SU-DHL-6 (cell line): ENCODE results near the gene UTS2B.

Experiments
- H2AFZ ChIP-seq: fragments of 200-600 bp; sonication (generic); 2 replicates; pipeline ENCODE4 v1.6.1; 2014; ENCODE audit warnings: low read depth, mild to moderate bottlenecking, moderate library complexity, mixed read lengths, antibody characterized with exemption, low read length; ENCODE audit not compliant: severe bottlenecking
- H3F3A ChIP-seq: fragments of 200-600 bp; shearing (Covaris generic); 2 replicates; pipeline ENCODE4 v1.6.0; 2016; ENCODE audit warnings: antibody characterized with exemption, mild to moderate bottlenecking; ENCODE audit not compliant: insufficient read depth
- H3K27ac ChIP-seq: fragments of 200-600 bp; sonication (generic); 2 replicates; pipeline ENCODE4 v1.5.1; 2016; ENCODE audit warnings: low read depth, mild to moderate bottlenecking, low read length, moderate library complexity, mixed read lengths
- H3K27me3 ChIP-seq: fragments of 200-600 bp; sonication (generic), shearing (Covaris generic); 2 replicates; pipeline ENCODE4 v1.6.0; 2014; ENCODE audit warnings: mild to moderate bottlenecking, low read length
- H3K36me3 ChIP-seq: fragments of 200-600 bp; sonication (generic); 2 replicates; pipeline ENCODE4 v1.6.1; 2014; ENCODE audit warnings: mild to moderate bottlenecking, low read length, mixed read lengths
- H3K4me2 ChIP-seq: fragments of 300-600, 200-600 bp; shearing (Covaris generic), sonication (generic); 2 replicates; pipeline ENCODE4 v1.6.0; 2014; ENCODE audit warnings: low read length, low read depth, mild to moderate bottlenecking; ENCODE audit not compliant: poor library complexity, severe bottlenecking
- H3K4me3 ChIP-seq: fragments of 200-600 bp; sonication (generic); 2 replicates; pipeline ENCODE4 v1.5.1; 2014; ENCODE audit warnings: antibody characterized with exemption, low read length, mild to moderate bottlenecking, mixed read lengths; ENCODE audit not compliant: insufficient read depth, poor library complexity, severe bottlenecking
- H3K79me2 ChIP-seq: fragments of 200-600 bp; sonication (generic); 2 replicates; pipeline ENCODE4 v1.6.1; 2014; ENCODE audit warnings: mild to moderate bottlenecking, low read length, moderate library complexity; ENCODE audit not compliant: insufficient read depth
- H3K9ac ChIP-seq: fragments of 200-600 bp; sonication (generic); 2 replicates; pipeline ENCODE4 v1.7.0; 2014; ENCODE audit warnings: mild to moderate bottlenecking, low read length
- H3K9me2 ChIP-seq: fragments of 200-600 bp; sonication (generic); replicated peaks from 2 replicates; pipeline ENCODE4 v1.6.1; 2014; ENCODE audit warnings: low read length; ENCODE audit not compliant: insufficient read depth
- H3K9me3 ChIP-seq: fragments of 200-600 bp; sonication (generic); 2 replicates; pipeline ENCODE4 v1.6.1; 2014; ENCODE audit warnings: low read length, mixed read lengths; ENCODE audit not compliant: insufficient read depth
- H4K20me1 ChIP-seq: fragments of 200-600 bp; sonication (generic); 2 replicates; pipeline ENCODE4 v1.6.1; 2014; ENCODE audit warnings: low read depth, mild to moderate bottlenecking, antibody characterized with exemption, low read length, moderate library complexity, mixed read lengths
- EZH2phosphoT487 ChIP-seq: fragments of 200-600 bp; sonication (generic), shearing (Covaris generic); conservative IDR thresholded peaks from 2 replicates; pipeline ENCODE4 v1.6.1; 2018; ENCODE audit warnings: mild to moderate bottlenecking, antibody characterized with exemption, low read length, moderate library complexity, mixed read lengths
- TF ChIP-seq, protein P1 (sequence below): fragments of 200-600 bp; sonication (generic); IDR thresholded peaks from one replicate; pipeline ENCODE4 v1.5.1; 2017; ENCODE audit warnings: antibody characterized with exemption, mild to moderate bottlenecking, low read length, moderate library complexity; ENCODE audit not compliant: insufficient read depth, poor library complexity, severe bottlenecking

The UTS2B gene

DNA sequence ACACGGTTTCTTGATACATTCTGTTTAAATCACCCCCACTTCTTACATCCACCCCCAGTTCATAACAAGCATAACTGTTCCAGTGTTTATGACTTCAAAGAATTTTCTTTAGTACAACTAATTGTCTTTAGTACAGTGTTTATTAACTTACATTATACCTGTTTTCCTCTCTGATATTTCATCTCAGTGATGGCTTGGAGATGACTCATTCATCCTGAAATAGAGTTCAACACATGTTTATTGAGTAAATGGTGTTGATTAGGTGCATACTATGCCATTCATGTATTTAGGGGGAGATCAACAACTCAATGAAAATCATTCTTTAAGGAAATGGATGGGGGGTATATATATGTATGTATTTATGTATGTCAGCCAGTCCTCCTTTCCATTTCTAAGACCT lies 21.7 kb upstream of the UTS2B start:
- Histone ChIP-seq H3K79me2 (no peaks in the 10 kb centered on the region), H3K9me3 (no peaks in the 10 kb centered on the region), H3K27ac (no peak overlapping the region), H3K4me3 (no peak overlapping the region), H3K36me3 (no peaks in the 10 kb centered on the region), H4K20me1 (0 out of 2 replicates have a peak, but pooled peaks cover 10% of the 10 kb centered on the region), H3K4me2 (no peak overlapping the region), H2AFZ (no peak overlapping the region), H3K27me3 (no peaks in the 10 kb centered on the region), H3F3A (no peaks in the 10 kb centered on the region), H3K9ac (no peak overlapping the region), H3K9me2 (no peaks in the 10 kb centered on the region)
- TF ChIP-seq, protein P1, sequence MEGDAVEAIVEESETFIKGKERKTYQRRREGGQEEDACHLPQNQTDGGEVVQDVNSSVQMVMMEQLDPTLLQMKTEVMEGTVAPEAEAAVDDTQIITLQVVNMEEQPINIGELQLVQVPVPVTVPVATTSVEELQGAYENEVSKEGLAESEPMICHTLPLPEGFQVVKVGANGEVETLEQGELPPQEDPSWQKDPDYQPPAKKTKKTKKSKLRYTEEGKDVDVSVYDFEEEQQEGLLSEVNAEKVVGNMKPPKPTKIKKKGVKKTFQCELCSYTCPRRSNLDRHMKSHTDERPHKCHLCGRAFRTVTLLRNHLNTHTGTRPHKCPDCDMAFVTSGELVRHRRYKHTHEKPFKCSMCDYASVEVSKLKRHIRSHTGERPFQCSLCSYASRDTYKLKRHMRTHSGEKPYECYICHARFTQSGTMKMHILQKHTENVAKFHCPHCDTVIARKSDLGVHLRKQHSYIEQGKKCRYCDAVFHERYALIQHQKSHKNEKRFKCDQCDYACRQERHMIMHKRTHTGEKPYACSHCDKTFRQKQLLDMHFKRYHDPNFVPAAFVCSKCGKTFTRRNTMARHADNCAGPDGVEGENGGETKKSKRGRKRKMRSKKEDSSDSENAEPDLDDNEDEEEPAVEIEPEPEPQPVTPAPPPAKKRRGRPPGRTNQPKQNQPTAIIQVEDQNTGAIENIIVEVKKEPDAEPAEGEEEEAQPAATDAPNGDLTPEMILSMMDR = no peak
- no peak for TF ChIP-seq EZH2phosphoT487

DNA sequence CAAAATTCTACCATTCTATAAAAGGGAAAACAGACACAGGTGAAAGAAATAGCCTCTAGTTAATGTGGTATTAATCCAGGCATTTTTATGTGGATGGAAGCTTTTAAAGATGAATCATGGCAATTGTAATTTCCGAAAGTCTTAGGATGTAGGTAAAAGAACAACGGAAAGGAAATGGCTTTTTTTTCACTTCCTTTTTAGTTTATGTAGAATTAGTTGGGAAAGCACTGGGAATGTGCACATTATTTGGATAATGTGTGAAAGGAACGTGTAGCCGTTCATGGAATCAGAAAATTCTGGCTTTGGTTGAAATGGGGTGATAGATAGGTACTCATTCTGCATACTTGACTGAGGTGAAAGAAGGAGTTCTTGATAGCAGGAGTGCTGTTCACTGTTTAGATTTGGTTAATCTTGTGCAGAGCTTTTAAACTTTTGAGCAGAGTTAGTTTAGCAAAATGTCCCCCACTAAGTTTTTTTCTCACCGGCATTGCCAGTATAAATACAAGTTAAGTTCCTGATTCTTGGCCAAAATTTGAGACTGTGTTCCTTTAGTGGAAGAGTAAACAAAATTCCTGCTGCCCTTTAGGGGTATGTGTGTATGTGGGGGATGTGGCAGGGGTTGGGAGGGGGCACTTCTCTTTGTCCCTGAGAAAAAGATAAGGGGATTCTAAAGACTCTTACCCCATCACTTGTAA lies 20.2 kb upstream of the UTS2B start:
- TF ChIP-seq, protein P1 = no peak
- no peak for TF ChIP-seq EZH2phosphoT487
- H3K79me2 ChIP-seq = no peaks in the 10 kb centered on the region
- H3K4me3 ChIP-seq = no peak overlapping the region
- no peaks in the 10 kb centered on the region for H3K9me2 ChIP-seq
- no peak overlapping the region for H2AFZ ChIP-seq
- 0 out of 2 replicates have a peak, but pooled peaks cover 9% of the 10 kb centered on the region for H4K20me1 ChIP-seq
- no peak overlapping the region for H3K9ac ChIP-seq
- H3K4me2 ChIP-seq = no peak overlapping the region
- no peaks in the 10 kb centered on the region for H3K27me3 ChIP-seq
- no peak overlapping the region for H3K27ac ChIP-seq
- H3F3A ChIP-seq = no peaks in the 10 kb centered on the region
- no peaks in the 10 kb centered on the region for H3K9me3 ChIP-seq
- no peaks in the 10 kb centered on the region for H3K36me3 ChIP-seq

DNA sequence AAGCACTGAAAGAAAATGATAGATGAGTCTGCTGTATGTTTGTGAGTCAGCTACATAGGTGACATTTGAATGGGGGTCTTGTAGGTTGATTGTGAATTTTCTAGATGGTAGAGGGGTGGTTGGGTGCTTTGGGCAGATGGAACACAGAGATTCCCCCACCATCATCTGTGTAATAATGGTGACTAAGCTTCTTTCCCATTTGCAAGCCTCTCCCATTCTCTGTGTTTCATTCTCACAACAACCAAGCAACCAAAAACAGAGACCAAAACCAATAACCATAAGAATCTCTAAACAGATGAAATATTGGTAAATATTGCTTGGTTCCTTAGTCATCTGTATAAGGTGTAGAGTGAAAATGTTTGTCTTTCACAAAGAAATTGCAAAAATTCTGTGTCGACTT lies 17.8 kb upstream of the UTS2B start:
- H3K9me2 ChIP-seq = no peaks in the 10 kb centered on the region
- TF ChIP-seq, protein P1 = no peak
- TF ChIP-seq EZH2phosphoT487 = no peak
- no peaks in the 10 kb centered on the region for H3F3A ChIP-seq
- no peaks in the 10 kb centered on the region for H3K9me3 ChIP-seq
- no peak overlapping the region for H3K9ac ChIP-seq
- no peaks in the 10 kb centered on the region for H3K36me3 ChIP-seq
- H4K20me1 ChIP-seq = no peaks in the 10 kb centered on the region
- H2AFZ ChIP-seq = no peak overlapping the region
- no peak overlapping the region for H3K4me3 ChIP-seq
- no peak overlapping the region for H3K4me2 ChIP-seq
- H3K79me2 ChIP-seq = no peaks in the 10 kb centered on the region
- H3K27me3 ChIP-seq = no peaks in the 10 kb centered on the region
- no peak overlapping the region for H3K27ac ChIP-seq
